ENCODE measurements around the gene IGF2BP1. TPM values are rescaled to one million over a fixed set of nuclear protein-coding genes. Genes with fewer than 3 reads are reported as not detected.
"Not testable (repeated sequence)": the region's sequence is repeated elsewhere in the genome, so short reads cannot be mapped to it uniquely, and the experiment has no call there.

IGF2BP1 gene
- total RNA-seq, 2 experiments from 2014 or later: 1.1 to 1.3 TPM

- peaks cover 100% of the 10 kb centered on the region for H3K27me3 Mint-ChIP-seq
- H3K36me3 Mint-ChIP-seq: no peaks in the 10 kb centered on the region
- peaks cover 4% of the 10 kb centered on the region for H3K4me1 Mint-ChIP-seq
- no peak overlapping the region for H3K4me3 Mint-ChIP-seq
- no peak overlapping the region for H3K27ac Mint-ChIP-seq
- DNase-seq: peak; percentile 25
- peaks cover 3% of the 10 kb centered on the region for H3K9me3 Mint-ChIP-seq
Observed at GRCh38 chr17:49003557-49004511, 6.6 kb downstream of the IGF2BP1 start.

- H3K4me3 Mint-ChIP-seq: no peak overlapping the region
- H3K27ac Mint-ChIP-seq: no peak overlapping the region
- DNase-seq: no peak
- peaks cover 4% of the 10 kb centered on the region for H3K4me1 Mint-ChIP-seq
- H3K36me3 Mint-ChIP-seq: no peaks in the 10 kb centered on the region
- H3K9me3 Mint-ChIP-seq: peaks cover 2% of the 10 kb centered on the region
- peaks cover 94% of the 10 kb centered on the region for H3K27me3 Mint-ChIP-seq
Observed at GRCh38 chr17:49005140-49005539, 8.0 kb downstream of the IGF2BP1 start.

- not testable (repeated sequence) for DNase-seq, H3K4me1 Mint-ChIP-seq, H3K4me3 Mint-ChIP-seq, H3K36me3 Mint-ChIP-seq, H3K9me3 Mint-ChIP-seq, H3K27ac Mint-ChIP-seq
- peaks cover 85% of the 10 kb centered on the region for H3K27me3 Mint-ChIP-seq
Observed at GRCh38 chr17:49008908-49009307, 11.7 kb downstream of the IGF2BP1 start.

DNA sequence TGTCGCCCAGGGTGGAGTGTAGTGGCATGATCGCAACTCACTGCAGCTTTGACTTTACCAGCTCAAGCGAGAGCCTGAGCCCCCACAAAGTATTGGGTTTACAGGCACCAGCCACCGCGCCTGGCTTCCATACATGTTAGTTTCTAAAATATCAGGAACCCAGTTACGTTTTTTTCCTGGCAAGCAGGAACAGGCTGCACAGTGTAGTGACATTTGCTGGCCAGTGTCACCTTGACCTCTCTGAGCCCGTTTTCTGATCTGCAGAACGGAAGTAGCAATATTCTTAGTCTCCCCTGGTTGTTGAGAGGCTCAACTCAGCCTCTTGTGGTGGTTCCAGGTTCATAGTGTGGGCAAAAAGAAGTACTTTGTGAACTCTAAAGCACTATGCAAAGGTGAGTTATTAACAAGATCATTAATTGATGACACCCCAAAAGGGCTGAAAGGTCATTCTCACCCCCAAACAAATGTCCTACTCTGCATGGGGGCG, 15.6 kb downstream of the IGF2BP1 start:
- Mint-ChIP-seq H3K36me3 (no peaks in the 10 kb centered on the region), H3K4me3 (no peak overlapping the region), H3K4me1 (peaks cover 2% of the 10 kb centered on the region), H3K27ac (no peak overlapping the region), H3K9me3 (no peaks in the 10 kb centered on the region), H3K27me3 (peaks cover 77% of the 10 kb centered on the region)
- DNase-seq: no peak

DNA sequence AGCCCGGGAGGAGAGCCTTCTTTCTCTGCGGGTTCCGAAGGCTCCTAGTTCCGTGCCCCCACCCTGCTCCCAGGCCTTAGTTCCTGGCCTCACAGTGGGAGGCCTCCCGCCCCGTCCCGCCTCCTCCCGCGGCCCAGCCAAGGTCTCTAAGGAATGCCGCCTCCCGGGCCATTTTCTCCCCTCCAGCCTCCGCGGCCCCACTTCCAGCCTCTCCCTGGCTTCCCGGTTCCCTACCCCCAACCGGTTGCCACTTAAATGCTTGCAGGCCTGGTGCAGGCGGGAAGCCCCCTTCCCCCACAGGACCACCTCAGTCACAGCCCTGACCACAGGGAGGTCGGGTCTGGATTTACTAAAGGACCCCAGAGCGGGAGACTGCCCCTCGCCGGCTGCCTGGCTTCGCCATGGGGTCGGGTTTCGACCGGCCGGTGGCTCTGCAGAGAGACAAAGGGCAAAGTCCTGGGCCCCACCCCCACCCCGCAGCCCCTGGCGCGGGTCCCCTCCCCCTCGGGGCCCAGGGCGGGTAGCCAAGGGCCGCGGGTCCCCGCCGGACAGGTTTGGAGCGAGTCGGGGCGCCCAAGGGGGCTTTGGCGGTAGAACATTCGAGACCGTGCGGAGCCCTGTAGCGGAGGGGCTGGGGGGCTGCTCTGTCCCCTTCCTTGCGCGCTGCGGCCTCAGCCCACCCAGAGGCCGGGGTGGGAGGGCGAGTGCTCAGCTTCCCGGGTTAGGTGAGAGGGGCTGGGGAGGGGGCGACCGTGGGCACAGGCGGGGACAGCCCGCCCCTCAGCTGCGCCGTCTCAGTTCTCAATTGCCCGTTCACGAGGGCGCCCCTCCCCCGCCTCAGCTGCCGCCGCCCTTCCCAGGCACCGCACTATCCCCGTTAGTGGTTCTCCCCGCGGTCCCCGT, 16.4 kb downstream of the IGF2BP1 start:
- peaks cover 2% of the 10 kb centered on the region for H3K4me1 Mint-ChIP-seq
- peaks cover 73% of the 10 kb centered on the region for H3K27me3 Mint-ChIP-seq
- no peaks in the 10 kb centered on the region for H3K9me3 Mint-ChIP-seq
- no peak overlapping the region for H3K4me3 Mint-ChIP-seq
- DNase-seq: no peak
- no peak overlapping the region for H3K27ac Mint-ChIP-seq
- H3K36me3 Mint-ChIP-seq: no peaks in the 10 kb centered on the region

GRCh38 chr17:49015179-49015923, 18.2 kb downstream of the IGF2BP1 start:
- DNase-seq: no peak
- H3K27me3 Mint-ChIP-seq: peaks cover 62% of the 10 kb centered on the region
- no peaks in the 10 kb centered on the region for H3K9me3 Mint-ChIP-seq
- no peaks in the 10 kb centered on the region for H3K36me3 Mint-ChIP-seq
- no peak overlapping the region for H3K4me3 Mint-ChIP-seq
- H3K27ac Mint-ChIP-seq: no peak overlapping the region
- H3K4me1 Mint-ChIP-seq: peaks cover 2% of the 10 kb centered on the region

DNA sequence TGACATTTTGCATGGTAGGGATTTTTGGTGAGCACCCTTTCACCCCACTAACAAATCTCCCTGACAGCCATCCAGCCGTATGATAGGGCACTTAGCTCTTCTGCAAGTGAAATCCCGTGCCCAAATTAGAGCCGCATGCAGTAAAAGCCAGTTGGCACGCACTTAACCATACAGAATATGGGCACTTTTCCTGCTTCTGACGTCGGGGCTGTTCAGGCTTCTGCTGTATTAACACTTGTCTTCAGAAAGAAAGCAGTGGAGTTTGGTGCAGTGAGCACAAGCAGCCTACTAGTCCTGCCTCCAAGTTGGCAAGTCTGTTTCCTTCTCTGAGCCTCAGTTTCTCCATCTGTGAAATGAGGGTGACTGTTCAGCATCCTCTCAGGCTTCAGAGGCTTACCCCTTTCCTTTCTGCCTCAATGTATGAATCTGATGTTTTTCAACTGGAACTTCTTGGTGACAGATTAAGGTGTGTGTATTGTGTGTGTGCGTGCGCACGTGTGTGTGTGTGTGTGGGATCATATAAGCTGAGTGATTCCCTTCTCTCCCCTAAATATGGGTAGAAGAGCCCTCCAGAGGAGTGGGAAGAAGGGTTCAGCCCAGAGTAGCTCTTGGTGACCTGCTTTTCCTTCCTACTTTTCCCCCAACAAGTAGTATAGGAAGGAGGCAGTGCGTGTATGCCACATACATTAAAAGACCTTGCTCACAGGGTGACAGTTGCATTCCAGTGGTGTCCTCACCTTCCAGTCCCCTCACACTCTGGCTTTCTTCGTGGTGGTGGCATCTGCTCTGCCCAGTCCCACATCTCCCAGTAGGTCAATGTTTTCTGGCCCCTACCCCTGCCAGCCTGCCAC, 19.0 kb downstream of the IGF2BP1 start:
- H3K4me3 Mint-ChIP-seq: no peak overlapping the region
- H3K27ac Mint-ChIP-seq: no peak overlapping the region
- peaks cover 59% of the 10 kb centered on the region for H3K27me3 Mint-ChIP-seq
- DNase-seq: no peak
- no peaks in the 10 kb centered on the region for H3K36me3 Mint-ChIP-seq
- H3K4me1 Mint-ChIP-seq: peaks cover 2% of the 10 kb centered on the region
- H3K9me3 Mint-ChIP-seq: no peaks in the 10 kb centered on the region

- Mint-ChIP-seq H3K27me3 (peaks cover 51% of the 10 kb centered on the region), H3K27ac (no peak overlapping the region), H3K4me1 (peaks cover 2% of the 10 kb centered on the region), H3K9me3 (no peaks in the 10 kb centered on the region), H3K4me3 (no peak overlapping the region), H3K36me3 (no peaks in the 10 kb centered on the region)
- no peak for DNase-seq
Observed at GRCh38 chr17:49016775-49017463, 19.7 kb downstream of the IGF2BP1 start.

DNA sequence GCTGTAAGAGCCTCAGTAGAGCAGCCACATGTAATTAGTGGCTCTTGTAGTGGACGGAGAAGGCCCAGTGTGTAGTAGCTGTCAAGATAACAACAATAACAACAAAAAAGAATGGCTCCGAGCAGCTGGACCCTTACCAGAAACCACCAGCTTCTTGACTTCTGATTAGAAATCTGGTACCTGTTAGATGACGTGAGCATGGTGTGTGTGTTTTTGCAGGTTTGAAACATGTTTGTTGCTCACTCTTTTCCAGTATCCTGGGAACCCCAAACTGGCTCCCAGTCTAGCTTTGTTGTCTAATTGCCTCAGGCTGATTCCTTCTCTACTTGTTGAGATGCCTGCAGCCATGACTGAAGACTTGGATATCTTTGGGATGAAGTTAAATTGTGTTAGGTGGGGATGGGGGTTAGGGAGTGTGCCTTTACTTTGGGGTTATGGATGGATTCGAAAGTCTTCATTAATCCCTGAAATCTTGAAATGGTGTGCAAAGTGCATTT, 21.0 kb downstream of the IGF2BP1 start:
- Mint-ChIP-seq H3K27me3 (peaks cover 41% of the 10 kb centered on the region), H3K36me3 (no peaks in the 10 kb centered on the region), H3K4me1 (peaks cover 2% of the 10 kb centered on the region), H3K4me3 (no peak overlapping the region), H3K27ac (no peak overlapping the region), H3K9me3 (no peaks in the 10 kb centered on the region)
- no peak for DNase-seq

DNA sequence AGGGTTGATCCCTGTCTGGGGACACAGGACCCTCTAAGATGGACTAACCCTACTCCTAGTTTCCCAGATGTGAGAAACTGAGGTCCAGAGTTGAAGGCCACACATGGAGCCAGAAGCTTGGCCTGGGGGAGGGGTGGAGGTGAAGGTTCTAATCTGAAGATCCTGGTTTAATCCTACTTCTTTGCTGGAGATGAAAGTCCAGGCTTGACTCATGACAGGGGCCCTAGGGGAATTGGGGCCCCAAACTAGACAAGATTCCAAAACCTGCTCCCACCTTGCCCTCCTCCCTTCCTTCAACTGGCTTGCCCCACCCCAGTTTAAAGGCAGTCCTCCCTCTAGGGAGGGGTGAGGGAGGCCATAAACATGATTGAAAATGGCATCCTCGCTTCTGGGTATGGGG, 21.6 kb downstream of the IGF2BP1 start:
- peaks cover 42% of the 10 kb centered on the region for H3K27me3 Mint-ChIP-seq
- H3K9me3 Mint-ChIP-seq: no peaks in the 10 kb centered on the region
- DNase-seq: no peak
- H3K36me3 Mint-ChIP-seq: no peaks in the 10 kb centered on the region
- no peak overlapping the region for H3K4me3 Mint-ChIP-seq
- peaks cover 2% of the 10 kb centered on the region for H3K4me1 Mint-ChIP-seq
- H3K27ac Mint-ChIP-seq: no peak overlapping the region

GRCh38 chr17:49020609-49021008, 23.4 kb downstream of the IGF2BP1 start:
- H3K27ac Mint-ChIP-seq: no peak overlapping the region
- no peaks in the 10 kb centered on the region for H3K9me3 Mint-ChIP-seq
- no peaks in the 10 kb centered on the region for H3K4me1 Mint-ChIP-seq
- H3K4me3 Mint-ChIP-seq: no peak overlapping the region
- no peak for DNase-seq
- H3K27me3 Mint-ChIP-seq: peaks cover 35% of the 10 kb centered on the region
- no peaks in the 10 kb centered on the region for H3K36me3 Mint-ChIP-seq

DNA sequence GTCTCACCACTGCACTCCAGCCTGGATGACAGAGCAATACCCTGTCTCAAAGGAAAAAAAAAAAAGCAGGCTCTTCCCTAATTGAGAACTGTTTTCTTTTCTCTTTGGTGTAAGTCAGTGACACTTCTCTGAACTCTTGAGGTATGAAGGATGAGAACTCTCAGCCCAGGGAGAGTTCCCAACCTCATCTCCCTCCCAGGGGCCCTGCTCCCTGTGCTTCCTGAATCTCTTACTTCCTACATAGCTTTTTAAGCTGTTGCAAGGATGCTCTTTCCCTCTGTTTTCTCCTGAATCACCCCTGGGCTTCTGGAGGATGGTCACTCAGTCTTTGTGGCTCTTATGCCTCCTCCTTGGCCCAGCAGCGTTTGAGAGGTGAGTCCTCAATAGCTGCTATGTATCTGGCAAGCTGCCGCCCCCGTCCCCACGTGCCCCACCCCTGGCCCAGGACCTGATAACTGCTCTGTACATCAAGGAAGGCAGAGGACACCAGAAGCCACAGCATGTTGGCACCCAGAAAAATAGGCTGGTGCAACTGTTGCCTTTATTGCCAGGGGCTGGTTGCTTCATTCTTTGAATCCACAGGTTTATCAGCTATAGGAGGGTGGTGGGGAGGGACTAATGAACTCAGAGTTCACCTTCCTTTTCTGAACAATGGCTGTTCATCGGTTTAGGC, 24.0 kb downstream of the IGF2BP1 start:
- H3K4me3 Mint-ChIP-seq: no peak overlapping the region
- peaks cover 32% of the 10 kb centered on the region for H3K27me3 Mint-ChIP-seq
- H3K36me3 Mint-ChIP-seq: no peaks in the 10 kb centered on the region
- DNase-seq: no peak
- H3K4me1 Mint-ChIP-seq: no peaks in the 10 kb centered on the region
- H3K9me3 Mint-ChIP-seq: no peaks in the 10 kb centered on the region
- H3K27ac Mint-ChIP-seq: no peak overlapping the region

DNA sequence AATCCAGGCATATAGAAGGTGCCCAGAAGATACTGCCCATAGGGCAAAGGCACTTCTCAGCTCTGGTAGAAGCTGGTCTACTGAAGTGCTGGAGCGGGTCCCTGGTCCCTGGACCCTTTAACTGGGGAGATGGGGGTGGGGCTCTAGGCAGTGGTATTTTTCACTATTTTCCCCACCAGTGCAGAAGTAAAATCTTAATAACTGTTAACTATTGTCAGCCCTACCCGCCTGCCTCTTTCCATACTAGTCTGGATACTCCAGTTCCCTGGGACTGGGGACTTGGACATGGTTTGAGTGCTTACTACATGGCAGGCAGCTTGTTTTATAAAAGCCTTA, 24.6 kb downstream of the IGF2BP1 start:
- no peak overlapping the region for H3K27ac Mint-ChIP-seq
- DNase-seq: no peak
- no peaks in the 10 kb centered on the region for H3K36me3 Mint-ChIP-seq
- H3K4me1 Mint-ChIP-seq: no peaks in the 10 kb centered on the region
- H3K4me3 Mint-ChIP-seq: no peak overlapping the region
- no peaks in the 10 kb centered on the region for H3K9me3 Mint-ChIP-seq
- H3K27me3 Mint-ChIP-seq: peaks cover 27% of the 10 kb centered on the region
